HepG2 (cell line): ENCODE results near the gene MRPS5. TPM values are rescaled to one million over a fixed set of nuclear protein-coding genes. Genes with fewer than 3 reads are reported as not detected.
A peak's percentile ranks its signal among the peaks of the same experiment; 100 is the strongest.

Source experiments
- AGO1 ChIP-seq: fragments of 200-400 bp; formaldehyde crosslinking; IDR thresholded peaks from 2 replicates; pipeline ENCODE4 v1.6.1; 2017; ENCODE audit warnings: mild to moderate bottlenecking, low read depth, low read length, moderate library complexity; ENCODE audit not compliant: poor library complexity, severe bottlenecking
- ATF2 ChIP-seq: sonication (generic); formaldehyde crosslinking; IDR thresholded peaks from 2 replicates; pipeline ENCODE4 v1.4.0; 2020; ENCODE audit warnings: missing genetic modification reagents
- ATF5 ChIP-seq: sonication (generic); formaldehyde crosslinking; IDR thresholded peaks from 2 replicates; pipeline ENCODE4 v1.4.0; 2020; ENCODE audit warnings: mild to moderate bottlenecking, low read depth, missing genetic modification reagents
- BRD4 ChIP-seq: sonication (generic); formaldehyde crosslinking; IDR thresholded peaks from 2 replicates; pipeline ENCODE4 v1.4.0; 2020; ENCODE audit warnings: missing genetic modification reagents
- CCDC6 ChIP-seq: sonication (generic); formaldehyde crosslinking; IDR thresholded peaks from 2 replicates; pipeline ENCODE4 v1.8.1; 2022; ENCODE audit warnings: mild to moderate bottlenecking, missing genetic modification reagents, moderate library complexity
- DBP ChIP-seq: sonication (generic); formaldehyde crosslinking; IDR thresholded peaks from 2 replicates; pipeline ENCODE4 v1.4.0; 2020; ENCODE audit warnings: missing genetic modification reagents; ENCODE audit errors: not compliant biosample characterization
- GTF2F1 ChIP-seq: fragments of 150-350 bp; IDR thresholded peaks from 2 replicates; pipeline ENCODE4 v1.6.1; 2014; ENCODE audit warnings: low read length
- JUND ChIP-seq: sonication (generic); formaldehyde crosslinking; IDR thresholded peaks from 2 replicates; pipeline ENCODE4 v1.8.0; 2022; ENCODE audit warnings: mild to moderate bottlenecking, missing genetic modification reagents
- KDM5A ChIP-seq: fragments of 200-600 bp; sonication (generic); IDR thresholded peaks from 2 replicates; pipeline ENCODE4 v1.7.0; 2018; ENCODE audit warnings: antibody characterized with exemption, mild to moderate bottlenecking, low read length, borderline replicate concordance
- KLF6 ChIP-seq: IDR thresholded peaks from 2 replicates; pipeline ENCODE4 v1.8.0; 2016; ENCODE audit warnings: missing biosample characterization, missing genetic modification reagents
- MTA3 ChIP-seq: sonication (generic); formaldehyde crosslinking; IDR thresholded peaks from 2 replicates; pipeline ENCODE4 v1.4.0; 2020; ENCODE audit warnings: missing genetic modification reagents
- MXD1 ChIP-seq: sonication (generic); formaldehyde crosslinking; IDR thresholded peaks from 2 replicates; pipeline ENCODE4 v1.4.0; 2020; ENCODE audit warnings: mild to moderate bottlenecking, missing genetic modification reagents
- NR1H2 ChIP-seq: sonication (generic); formaldehyde crosslinking; IDR thresholded peaks from 2 replicates; pipeline ENCODE4 v1.8.1; 2022; ENCODE audit warnings: low read depth, missing genetic modification reagents, borderline replicate concordance
- RBM39 ChIP-seq: fragments of 200-400 bp; formaldehyde crosslinking; IDR thresholded peaks from one replicate; pipeline ENCODE4 v1.6.1; 2018; ENCODE audit warnings: antibody characterized with exemption, mild to moderate bottlenecking, low read depth, low read length; ENCODE audit not compliant: poor library complexity, severe bottlenecking
- SMARCC2 ChIP-seq: fragments of 450-650 bp; IDR thresholded peaks from 2 replicates; pipeline ENCODE4 v1.6.1; 2017; ENCODE audit warnings: antibody characterized with exemption, mild to moderate bottlenecking
- TP53 ChIP-seq: sonication (generic); formaldehyde crosslinking; conservative IDR thresholded peaks from 2 replicates; pipeline ENCODE4 v1.4.0; 2020; ENCODE audit warnings: missing genetic modification reagents
- TSC22D2 ChIP-seq: sonication (generic); formaldehyde crosslinking; IDR thresholded peaks from 2 replicates; pipeline ENCODE4 v1.5.1; 2020; ENCODE audit warnings: missing genetic modification reagents, mild to moderate bottlenecking, borderline replicate concordance
- ZBTB44 ChIP-seq: sonication (generic); formaldehyde crosslinking; IDR thresholded peaks from 2 replicates; pipeline ENCODE4 v1.4.0; 2020; ENCODE audit warnings: missing genetic modification reagents
- ZNF331 ChIP-seq: sonication (generic); formaldehyde crosslinking; IDR thresholded peaks from 2 replicates; pipeline ENCODE4 v1.4.0; 2020; ENCODE audit warnings: missing genetic modification reagents
- ZNF512 ChIP-seq: sonication (generic); formaldehyde crosslinking; IDR thresholded peaks from 2 replicates; pipeline ENCODE4 v1.4.0; 2020; ENCODE audit warnings: mild to moderate bottlenecking, missing genetic modification reagents
- ZNF891 ChIP-seq: sonication (generic); formaldehyde crosslinking; IDR thresholded peaks from 2 replicates; pipeline ENCODE4 v1.5.0; 2020; ENCODE audit warnings: mild to moderate bottlenecking, missing genetic modification reagents
- ZSCAN20 ChIP-seq: sonication (generic); formaldehyde crosslinking; IDR thresholded peaks from 2 replicates; pipeline ENCODE4 v1.4.0; 2020; ENCODE audit warnings: missing genetic modification reagents, mild to moderate bottlenecking, borderline replicate concordance
- ZSCAN25 ChIP-seq: sonication (generic); formaldehyde crosslinking; IDR thresholded peaks from 2 replicates; pipeline ENCODE4 v1.8.0; 2022; ENCODE audit warnings: mild to moderate bottlenecking, missing genetic modification reagents
- ZSCAN30 ChIP-seq: sonication (generic); formaldehyde crosslinking; IDR thresholded peaks from 2 replicates; pipeline ENCODE4 v1.5.0; 2020; ENCODE audit warnings: mild to moderate bottlenecking, missing genetic modification reagents
- polyA plus RNA-seq, 8 experiments: library from polyadenylated mRNA; depleted of rRNA in 3 of 8; stranded (reverse) in 7 of 8; unstranded in 1 of 8; fragments of >200 nt; fragmentation: Illumina TruSeq in 4 of 8; extraction: Trizol in 4 of 8; gene quantifications; 2 replicates each; pipeline versions ENCODE4 v1.2.1 to v1.2.3, GENCODE V29; 2011 to 2016; ENCODE audit warnings: low read depth in 4 of 8, missing spikeins in 1 of 8, mixed read lengths in 1 of 8; ENCODE audit not compliant: insufficient read depth in 1 of 8
- total RNA-seq, 5 experiments: library from RNA; depleted of rRNA; stranded (reverse); fragments of >200 nt; fragmentation: Illumina TruSeq; extraction: Trizol; gene quantifications; 2 replicates each; pipeline ENCODE4 v1.2.3, GENCODE V29; 2016; ENCODE audit warnings: low read depth in 1 of 5

MRPS5 gene
- total and polyA plus RNA-seq, 2 of the 13 experiments (the other 11 are each of a cell fraction or from before 2014, with no cell fraction given): 98.8 to 134 TPM

- TF ChIP-seq ZNF512 (CRISPR knock-in tag): no peak
- TF ChIP-seq KLF6 (CRISPR knock-in tag): peak; percentile 94; the same call in 1 of the 2 replicates
- TF ChIP-seq TP53 (CRISPR knock-in tag): 0 out of 2 replicates have a peak, but pooled peaks have one; percentile 50
- peak; percentile 79; the same call in 1 of the 2 replicates for TF ChIP-seq MTA3 (CRISPR knock-in tag)
- TF ChIP-seq RBM39: peak; percentile 75
- TF ChIP-seq ZNF891 (CRISPR knock-in tag): peak; percentile 96
- TF ChIP-seq TSC22D2 (CRISPR knock-in tag): peak; percentile 89
- no peak for TF ChIP-seq ZSCAN30
- TF ChIP-seq AGO1: peak; percentile 42
- no peak; the same call in 1 of the 2 replicates for TF ChIP-seq ZSCAN20
- no peak for TF ChIP-seq JUND
- TF ChIP-seq ATF5: no peak
- peak; percentile 12; the same call in 1 of the 2 replicates for TF ChIP-seq ZBTB44
- TF ChIP-seq MXD1 (CRISPR knock-in tag): no peak
- peak; percentile 75 for TF ChIP-seq ZSCAN25 (CRISPR knock-in tag)
- TF ChIP-seq SMARCC2: no peak
- TF ChIP-seq ZNF331 (CRISPR knock-in tag): peak; percentile 78
- peak; percentile 98 for TF ChIP-seq KDM5A
- TF ChIP-seq BRD4 (CRISPR knock-in tag): peak; percentile 89
- TF ChIP-seq ATF2 (CRISPR knock-in tag): peak; percentile 86
- peak; percentile 77; the same call in 1 of the 2 replicates for TF ChIP-seq CCDC6 (CRISPR knock-in tag)
- no peak for TF ChIP-seq NR1H2 (CRISPR knock-in tag)
- no peak for TF ChIP-seq GTF2F1
- peak; percentile 57 for TF ChIP-seq DBP
Observed at GRCh38 chr2:95165371-95166064, 43.9 kb upstream of the MRPS5 start, which contains the start of gene ZNF2 (continued).
